Mammary epithelial cell (primary cell): Measurements from ENCODE around the gene AKAP6.

Experiments
- EZH2 ChIP-seq: IDR thresholded peaks from 2 replicates; pipeline ENCODE4 v1.6.1; 2012; ENCODE audit warnings: low read length, inconsistent platforms, borderline replicate concordance
- TF ChIP-seq, protein P1 (sequence below), 2 donors: IDR thresholded peaks in 1 of 2; conservative IDR thresholded peaks in 1 of 2; 2 replicates each; pipeline ENCODE4 v1.5.1; 2011 to 2012; ENCODE audit warnings: inconsistent platforms in 2 of 2, low read length in 2 of 2, mild to moderate bottlenecking in 2 of 2, control low read depth in 1 of 2, low read depth in 1 of 2; ENCODE audit not compliant: insufficient read depth in 1 of 2; ENCODE audit errors: extremely low read depth in 1 of 2

GRCh38 chr14:32779840-32780239 is 450.7 kb downstream of the AKAP6 start:
- TF ChIP-seq, protein P1, sequence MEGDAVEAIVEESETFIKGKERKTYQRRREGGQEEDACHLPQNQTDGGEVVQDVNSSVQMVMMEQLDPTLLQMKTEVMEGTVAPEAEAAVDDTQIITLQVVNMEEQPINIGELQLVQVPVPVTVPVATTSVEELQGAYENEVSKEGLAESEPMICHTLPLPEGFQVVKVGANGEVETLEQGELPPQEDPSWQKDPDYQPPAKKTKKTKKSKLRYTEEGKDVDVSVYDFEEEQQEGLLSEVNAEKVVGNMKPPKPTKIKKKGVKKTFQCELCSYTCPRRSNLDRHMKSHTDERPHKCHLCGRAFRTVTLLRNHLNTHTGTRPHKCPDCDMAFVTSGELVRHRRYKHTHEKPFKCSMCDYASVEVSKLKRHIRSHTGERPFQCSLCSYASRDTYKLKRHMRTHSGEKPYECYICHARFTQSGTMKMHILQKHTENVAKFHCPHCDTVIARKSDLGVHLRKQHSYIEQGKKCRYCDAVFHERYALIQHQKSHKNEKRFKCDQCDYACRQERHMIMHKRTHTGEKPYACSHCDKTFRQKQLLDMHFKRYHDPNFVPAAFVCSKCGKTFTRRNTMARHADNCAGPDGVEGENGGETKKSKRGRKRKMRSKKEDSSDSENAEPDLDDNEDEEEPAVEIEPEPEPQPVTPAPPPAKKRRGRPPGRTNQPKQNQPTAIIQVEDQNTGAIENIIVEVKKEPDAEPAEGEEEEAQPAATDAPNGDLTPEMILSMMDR (conservative IDR thresholded peaks at IDR 0.05 in 1 of 2, IDR thresholded peaks at IDR 0.05 in 1 of 2; ENCODE audit: extremely low read depth in 1 of 2, insufficient read depth in 1 of 2, low read depth in 1 of 2, low read length in 2 of 2), result no peak
- no peak for TF ChIP-seq EZH2
